HPDE6-E6E7 (cell line): ENCODE measurements around the gene LRFN2.

Experiments
- DNase-seq: peaks from one replicate; pipeline ENCODE4 v3.0.0; 2011; ENCODE audit warnings: missing footprints; ENCODE audit errors: extremely low spot score

Gene LRFN2

DNA sequence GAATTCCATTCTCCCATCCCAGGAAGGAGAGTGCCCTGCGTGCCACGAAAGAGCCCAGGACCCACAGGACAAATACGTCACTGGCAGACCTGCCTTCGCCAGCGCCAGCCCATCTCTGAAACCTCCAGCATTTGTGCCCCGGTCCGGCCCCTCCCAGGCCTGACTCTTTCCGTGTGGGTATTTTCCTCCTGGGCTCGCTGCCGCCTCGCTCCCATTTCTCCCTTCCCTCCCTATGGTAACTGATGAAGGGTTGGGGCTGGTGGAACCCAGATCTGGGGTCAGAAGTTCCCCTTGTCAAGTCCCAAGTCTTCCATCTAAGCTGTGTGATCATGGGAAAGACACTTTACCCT, 208.5 kb downstream of the LRFN2 start:
- DNase-seq: no peak

DNA sequence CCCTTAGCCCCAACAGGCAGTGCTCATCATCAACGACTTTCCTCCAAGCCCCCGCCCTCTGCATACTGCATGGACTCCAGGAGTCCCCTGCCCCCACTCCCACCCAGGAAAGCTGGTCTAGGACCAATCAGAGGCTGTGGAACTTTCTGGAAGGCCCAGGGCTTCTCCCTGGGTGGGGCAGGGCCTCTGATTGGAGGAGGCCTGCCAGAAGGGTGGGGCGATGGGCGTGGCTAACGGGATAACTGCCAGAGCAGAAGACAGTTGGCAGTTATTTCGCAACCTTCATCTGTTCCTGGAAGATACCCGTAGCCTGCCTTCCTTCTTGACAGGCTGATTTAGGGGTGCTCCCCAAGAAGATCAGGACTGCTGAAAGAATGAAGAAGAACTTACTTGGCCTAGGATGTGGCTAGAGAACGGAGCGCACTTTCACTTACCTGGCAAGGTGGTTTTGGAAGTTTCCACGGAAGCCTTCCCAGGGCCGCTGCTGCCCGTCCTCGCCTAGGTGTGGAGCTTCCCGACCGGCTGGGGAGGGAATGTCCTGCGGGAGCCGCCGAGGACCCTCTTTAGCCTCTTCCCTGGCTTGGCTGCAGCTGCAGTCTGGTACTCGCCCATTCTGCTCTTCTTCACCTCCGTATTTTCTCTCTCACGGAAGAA, 209.0 kb downstream of the LRFN2 start:
- DNase-seq: no peak

DNA sequence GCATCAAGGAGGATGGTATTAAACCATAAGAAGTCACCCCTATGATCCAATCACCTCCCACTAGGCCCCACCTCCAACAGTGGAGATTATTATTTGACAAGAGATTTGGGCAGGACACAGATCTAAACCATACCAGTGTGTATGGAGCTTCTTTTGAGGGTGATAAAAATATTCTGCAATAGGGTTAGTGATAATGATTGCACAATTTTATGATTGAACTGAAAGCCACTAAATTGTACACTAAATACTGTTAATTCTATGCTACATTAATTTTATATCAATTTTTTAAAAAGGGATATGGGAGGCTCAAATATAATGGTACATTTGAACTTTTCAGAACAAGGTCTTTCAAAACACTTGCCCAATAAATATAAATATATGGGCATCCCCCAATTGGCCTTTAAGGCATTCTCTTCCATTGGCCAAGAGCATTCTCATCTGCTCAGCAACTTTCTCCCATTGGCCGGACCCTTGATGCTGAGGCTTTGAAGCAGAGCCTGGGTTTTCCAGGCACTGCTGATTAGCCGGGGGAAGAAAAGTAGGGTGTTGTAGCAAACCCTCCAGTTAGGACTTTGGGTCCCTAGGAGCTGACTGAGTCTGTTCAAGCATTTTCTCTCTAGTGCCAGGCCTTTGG, 209.9 kb downstream of the LRFN2 start:
- DNase-seq: no peak

DNA sequence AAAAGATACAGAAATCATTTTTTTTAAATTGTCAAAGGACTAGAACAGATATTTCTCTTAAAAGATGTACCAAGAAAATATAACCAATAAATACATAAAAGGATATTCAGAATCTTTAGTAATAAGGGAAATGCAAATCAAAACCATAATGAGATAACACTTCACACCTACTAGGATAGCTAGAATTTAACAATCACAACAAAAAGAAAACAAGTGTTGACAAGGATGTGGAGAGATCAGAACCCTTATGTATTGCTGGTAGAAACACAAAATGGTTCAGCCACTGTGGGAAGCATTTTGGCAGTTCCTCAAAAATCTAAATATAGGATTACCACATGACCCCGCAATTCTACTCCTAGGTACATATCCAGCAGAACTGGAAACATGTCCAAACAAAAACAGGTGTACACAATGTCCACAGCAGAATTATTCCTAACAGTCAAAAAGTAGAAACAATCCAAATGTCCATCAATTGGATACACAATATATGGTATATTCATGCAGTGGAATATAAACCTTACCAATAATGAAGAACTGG, 211.0 kb downstream of the LRFN2 start:
- no peak for DNase-seq

DNA sequence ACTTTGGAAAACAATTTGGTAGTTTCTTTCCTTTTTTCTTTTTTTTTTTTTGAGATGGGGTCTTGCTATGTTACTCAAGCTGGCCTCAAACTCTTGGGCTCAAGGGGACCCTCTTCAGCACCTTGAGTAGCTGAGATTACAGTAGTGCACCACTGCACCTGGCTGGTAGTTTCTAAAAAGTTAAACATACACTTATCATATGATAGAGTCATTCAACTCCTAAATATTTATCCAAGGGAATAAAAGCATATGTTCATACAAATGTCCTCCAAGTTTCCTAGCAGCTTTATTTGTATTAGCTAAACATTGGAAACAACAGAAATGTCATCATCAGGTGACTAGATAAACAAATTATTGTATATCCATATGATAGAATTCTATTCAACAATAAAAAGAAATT, 213.9 kb downstream of the LRFN2 start:
- no peak for DNase-seq

DNA sequence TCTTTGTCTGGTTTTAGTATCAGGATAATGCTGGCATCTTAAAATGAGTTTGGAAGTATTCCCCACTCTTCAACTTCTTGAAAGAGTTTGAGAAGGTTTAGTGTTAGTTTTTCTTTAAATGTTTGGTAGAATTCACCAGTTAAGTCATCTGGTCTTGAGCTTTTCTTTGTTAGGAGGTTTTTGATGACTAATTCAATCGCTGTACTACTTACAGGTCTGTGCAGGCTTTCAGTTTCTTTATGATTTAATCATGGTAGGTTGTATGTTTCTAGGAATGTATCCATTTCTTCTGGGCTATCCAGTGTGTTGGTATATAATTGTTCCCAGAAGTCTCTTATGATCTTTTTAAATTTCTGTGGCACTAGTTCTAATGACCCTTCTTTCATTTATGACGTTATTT, 215.5 kb downstream of the LRFN2 start:
- no peak for DNase-seq

DNA sequence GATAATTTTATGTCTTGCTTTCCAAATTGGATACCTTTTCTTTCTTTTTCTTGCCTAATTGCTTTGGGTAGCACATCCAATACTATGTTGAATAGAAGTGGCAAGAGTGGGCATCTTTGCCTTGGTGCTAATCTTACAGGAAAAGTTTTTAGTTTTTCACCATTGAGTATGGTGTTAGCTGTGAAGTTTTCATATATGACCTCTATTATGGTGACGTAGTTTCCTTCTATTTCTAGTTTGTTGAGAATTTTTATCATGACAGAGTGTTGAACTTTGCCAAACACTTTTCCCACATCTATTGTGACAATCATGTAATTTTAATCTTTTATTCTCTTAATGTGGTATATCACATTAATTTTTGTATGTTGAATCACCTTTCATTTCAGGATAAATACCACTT, 216.1 kb downstream of the LRFN2 start:
- DNase-seq: no peak

DNA sequence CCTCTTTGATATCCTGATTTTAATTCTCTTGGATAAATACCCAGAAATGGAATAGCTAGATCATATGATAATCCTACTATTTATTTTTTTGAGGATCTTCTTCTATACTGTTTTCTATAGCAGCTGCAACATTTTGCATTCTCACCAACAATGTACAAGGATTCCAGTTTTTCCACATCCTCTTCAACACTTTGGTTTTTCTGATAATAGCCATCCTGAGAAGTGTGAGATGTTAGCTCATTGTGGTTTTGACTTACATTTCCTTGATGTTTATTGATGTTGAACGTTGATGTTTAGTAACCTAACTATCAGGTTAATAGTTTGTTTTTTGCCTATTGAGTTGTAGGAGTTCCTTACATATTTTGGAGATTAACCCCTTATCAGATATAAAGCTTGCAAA, 217.3 kb downstream of the LRFN2 start:
- DNase-seq: no peak

DNA sequence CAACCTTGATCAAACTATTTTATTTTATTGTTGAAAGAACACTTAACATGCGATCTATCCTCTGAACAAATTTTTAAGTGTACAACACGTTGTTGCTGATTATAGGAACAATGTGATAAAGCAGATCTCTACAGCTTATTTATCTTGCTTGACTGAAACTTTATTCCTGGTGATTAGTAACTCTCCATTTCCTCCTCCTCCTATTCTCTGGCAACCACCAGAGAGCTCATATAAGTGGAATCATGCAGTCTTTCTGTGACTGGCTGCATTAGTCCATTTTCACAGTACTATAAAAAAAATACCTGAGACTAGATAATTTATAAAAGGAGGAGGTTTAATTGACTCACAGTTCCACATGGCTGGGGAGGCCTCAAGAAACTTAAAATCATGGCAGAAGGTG, 218.1 kb downstream of the LRFN2 start:
- no peak for DNase-seq

DNA sequence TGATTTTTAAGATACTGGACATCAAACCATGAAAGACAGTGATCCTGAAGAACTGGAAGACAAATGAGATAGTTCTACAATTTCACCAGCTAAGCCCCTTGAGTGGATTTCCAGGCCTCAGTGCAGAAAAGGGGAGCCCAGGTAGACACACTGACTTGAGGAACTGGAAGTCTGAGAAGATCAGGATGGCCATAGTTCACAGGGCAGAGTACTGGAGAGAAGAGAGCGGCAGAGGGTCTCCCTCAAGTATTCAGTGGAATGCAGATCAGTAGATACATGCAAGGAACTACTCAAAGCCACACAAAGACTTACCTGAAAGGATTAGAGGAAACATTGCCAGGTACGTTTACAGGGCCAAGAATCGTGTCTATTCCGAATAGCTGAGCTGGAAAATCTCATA, 224.3 kb downstream of the LRFN2 start:
- DNase-seq: no peak

DNA sequence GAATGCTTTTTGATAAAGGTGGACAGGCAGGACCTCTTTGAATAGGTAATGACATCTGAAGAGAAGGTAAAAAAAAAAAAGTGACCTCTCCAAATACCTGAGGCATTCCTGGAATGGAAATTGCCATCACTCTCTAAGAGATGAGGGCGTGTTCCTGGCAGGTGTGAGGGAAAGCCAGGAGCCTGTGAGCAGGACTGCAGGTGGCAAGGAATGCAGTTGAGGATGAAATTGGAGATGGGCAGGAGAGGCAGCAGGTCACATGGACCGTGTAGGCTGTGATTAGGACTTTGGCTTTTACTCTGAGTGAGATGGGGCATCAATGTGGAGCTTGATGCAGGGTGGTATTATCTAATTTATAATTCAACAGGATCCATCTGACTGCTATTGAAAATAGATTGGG, 227.4 kb downstream of the LRFN2 start:
- no peak for DNase-seq

DNA sequence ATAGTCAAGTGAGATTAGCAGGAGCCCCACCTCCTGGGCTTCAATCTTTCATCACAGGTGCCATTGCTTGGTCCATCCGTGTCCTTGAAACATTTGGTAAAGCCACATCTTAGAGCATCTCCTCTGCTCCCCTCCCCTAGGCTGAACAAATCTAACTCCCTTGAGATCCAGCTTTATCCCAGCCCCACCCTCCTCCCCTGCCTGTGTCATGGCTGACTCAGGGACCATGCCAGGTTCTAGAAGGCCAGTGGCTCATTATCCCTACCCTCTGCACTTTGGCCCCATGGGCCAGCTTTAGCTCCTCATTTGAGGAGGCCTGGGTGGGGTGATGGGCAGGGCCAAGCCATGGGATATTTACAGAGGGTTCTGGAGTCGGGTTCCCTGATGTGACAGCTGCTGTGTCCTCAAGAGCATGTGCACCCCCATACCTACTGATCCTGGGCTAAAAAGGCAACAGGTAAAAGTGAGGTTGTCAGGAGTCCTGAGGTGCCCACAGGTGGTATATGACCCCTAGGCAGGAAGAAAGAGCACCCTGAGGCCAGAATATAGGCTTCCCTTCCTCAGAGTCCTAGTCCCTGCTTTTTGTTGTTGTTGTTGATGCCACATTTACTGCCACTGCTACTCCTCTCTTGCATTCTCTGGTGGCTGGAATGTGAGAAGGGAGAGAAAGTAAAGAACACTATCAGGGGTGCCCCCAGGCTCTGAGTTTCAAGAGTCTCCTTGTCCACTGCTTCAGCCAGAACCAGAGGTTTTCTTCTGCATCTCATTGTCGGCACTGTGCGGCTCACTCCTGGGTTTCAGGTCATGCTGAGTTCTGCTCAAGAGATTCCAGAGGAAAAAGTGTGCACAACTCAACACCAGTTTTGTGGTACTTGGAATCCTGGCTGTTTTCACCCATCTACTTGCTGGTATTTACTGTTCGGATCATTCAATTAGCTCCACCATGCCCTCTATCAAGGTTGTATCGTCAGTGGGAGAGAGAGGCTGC, 228.4 kb downstream of the LRFN2 start:
- no peak for DNase-seq

DNA sequence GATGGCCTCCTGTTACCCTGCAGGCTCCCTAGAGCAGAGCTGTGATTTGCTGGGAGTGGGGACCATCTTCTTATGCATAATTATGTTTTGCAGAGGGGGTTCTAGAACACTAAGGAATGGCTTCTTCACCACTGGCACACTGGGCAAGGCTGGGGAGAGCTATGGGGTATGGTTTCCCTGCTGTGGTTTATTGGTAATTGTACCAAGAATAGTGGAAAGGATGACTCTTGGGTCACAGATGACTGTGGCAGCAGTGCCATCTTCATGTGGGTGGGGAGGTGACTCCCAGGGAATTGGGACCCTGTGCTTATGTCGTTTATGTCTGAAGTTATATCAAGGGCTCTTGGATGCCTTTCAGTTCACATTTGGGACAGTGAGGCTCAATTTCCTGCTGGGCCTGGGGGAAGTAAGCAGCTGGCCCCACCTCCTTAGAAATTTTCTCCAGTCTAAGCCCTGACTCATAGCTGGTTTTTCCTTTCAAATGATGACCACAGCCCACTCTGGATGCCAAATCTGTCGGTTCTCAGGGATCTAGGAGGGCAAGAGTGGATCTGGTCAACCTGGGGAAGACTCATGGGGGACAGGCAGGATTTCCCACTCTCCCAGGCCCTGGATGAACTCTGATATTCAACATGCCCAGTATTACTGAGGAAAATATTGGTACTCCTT, 230.8 kb downstream of the LRFN2 start:
- no peak for DNase-seq

DNA sequence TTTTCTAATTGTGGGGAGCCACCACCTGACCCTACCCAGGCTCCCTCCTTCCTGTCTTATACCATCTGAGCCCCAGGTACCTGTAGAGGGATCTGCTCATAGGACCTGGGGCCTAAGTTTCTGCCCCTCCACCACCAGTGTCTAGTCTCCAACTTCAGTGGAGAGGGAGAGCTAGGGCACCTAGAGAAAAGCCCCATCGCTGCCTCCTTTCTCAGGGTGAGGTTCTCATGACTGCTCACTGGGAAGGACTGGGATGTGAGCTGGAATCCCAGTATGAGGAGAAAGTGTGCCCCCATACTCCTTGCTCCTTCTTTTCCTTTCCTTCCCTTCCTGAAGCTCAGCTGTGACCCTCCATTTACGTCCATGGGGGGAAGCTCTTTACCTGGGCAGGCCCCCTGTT, 231.6 kb downstream of the LRFN2 start:
- DNase-seq: no peak

DNA sequence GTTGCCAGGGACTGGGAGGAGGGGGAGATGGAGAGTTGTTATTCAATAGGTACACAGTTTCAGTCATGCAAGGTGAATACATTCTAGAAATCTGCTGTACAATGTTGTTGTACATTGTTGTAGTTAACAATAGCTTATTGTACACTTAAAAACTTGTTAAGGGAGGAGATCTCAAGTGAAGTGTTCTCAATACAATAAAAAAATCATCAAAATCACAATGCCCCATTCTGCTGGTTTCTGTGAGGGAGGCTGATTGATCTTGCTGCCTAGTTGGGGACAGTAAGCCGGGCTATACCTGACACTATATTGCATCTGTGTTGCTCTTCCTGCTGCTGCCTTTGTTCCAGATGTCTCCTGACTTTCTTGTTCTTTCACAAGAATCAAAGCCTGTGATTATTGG, 232.1 kb downstream of the LRFN2 start:
- DNase-seq: no peak

DNA sequence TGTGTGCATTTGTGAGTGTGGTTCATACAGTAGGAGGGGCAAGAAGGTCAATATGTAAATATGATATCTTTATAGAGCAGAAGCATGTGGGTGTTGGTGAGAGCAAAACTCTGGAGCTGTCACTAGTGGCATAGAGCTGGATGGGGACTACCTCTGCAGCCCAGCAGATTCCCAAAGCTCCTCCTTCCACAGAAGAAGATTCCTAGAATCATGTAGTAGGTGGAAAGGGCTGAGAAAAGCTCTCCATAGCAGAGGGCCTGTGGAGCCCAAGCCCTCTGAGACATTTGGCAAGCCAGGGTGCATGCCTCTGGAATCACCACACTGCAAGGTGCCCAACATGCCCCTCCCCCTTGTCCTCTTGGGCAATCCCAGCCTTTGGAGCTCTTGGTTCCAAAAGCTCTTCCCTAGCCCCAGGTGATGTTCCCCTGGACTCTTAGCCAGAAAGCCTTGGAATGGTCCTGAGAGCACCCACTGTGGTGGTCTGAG, 233.2 kb downstream of the LRFN2 start:
- no peak for DNase-seq

DNA sequence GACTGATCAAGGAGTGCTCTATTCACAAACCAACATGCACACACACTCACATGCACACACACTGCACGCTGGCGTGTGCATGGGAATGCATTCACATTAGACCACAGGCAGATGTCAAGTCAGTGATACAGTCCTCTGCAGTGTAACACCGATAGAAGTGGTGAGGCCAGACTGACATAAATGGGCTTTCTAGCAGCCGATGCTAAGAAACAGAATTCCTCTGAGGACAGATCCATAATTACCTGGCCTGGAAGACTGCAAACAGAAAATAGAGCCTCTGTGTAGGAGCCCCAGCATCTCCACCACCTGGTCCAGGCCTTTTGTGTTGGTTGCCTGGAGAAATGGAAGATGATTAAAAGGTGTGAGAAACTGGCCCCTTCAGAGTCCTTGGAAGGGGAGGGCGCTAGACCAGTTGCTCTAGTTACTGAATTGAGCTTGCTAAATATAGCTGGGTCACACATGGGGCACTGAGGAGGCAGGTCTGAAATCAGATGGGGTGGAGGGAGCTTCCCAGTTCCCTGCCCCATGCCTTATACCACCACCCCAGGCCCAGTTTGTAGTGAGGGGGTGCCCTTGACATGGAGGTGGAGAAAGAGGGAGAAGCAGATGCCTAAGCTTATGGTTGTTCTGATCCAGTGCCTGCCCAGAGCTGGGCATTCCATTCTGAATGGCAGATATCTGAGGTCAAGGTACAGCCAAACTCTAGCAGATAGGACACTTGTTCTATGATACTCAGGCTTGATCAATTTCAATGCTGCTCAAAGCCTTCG, 233.8 kb downstream of the LRFN2 start:
- no peak for DNase-seq

DNA sequence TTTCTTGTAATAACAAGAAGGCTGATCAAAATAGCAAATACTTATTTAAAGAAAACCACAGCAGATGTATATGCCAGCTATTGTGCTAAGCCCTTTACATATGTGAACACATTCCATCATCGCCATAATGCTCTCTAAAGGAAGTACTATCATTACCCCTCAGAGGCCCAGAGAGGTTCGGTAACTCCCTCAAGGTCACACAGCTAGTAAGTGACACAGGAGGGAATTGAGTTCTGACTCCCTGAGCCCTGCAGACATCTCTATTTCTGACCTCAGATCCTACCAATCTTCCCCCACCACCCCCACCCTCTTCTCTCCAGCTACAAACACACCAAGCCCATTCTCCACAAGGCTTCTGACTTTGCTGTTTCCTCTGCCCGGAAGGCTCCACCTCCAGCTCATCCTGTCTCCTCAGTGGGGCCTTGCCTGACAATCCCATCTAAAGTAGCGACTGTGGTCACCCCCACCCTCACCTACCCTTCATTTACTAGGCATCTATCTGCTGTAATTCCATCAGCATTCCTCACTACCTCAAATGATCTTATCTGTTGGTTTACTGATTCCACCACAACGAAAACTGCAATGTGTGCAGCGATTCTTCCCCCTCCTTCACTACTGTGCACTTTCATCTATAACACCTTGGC, 234.5 kb downstream of the LRFN2 start:
- DNase-seq: no peak

DNA sequence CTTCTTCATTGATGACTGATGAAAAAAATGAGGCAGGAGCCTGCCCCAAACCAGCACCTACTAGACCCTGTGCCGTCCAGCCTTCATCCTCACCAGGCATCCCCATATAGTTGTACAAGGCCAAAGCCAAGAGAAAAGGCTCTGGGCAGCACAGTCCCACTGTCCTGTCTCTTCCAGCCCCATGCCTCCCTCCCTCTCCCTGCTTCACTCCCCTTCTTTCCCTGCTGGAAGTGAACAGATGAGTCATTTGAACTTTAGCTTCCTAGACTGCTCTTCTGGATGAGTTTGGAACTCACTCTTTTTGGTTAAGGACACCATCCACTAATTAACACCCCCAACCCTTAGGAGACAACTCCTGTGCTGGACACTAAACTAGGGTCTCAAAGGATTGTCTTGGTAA, 235.2 kb downstream of the LRFN2 start:
- no peak for DNase-seq

DNA sequence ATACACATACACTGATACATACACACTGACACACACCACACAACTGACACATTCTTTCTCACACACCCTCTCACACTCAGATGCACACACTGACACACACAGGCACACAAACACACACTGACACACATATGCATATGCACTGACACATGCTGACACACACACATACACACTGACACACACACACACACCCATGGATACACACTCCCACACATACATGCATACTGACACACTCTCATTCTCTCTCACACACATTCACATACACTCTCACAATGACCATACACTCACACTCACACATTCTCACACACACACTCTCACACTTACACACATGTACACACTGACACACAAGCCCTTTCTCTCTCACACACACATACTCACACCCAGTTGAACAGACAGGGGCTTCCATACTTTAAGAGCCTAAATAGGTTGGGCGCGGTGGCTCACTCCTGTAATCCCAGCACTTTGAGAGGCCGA, 236.4 kb downstream of the LRFN2 start:
- no peak for DNase-seq
